Stimulated activated CD4-positive, alpha-beta T cell treated with anti-CD3 and anti-CD28 coated beads, Interleukin-1b, Interleukin-23, amount 100 ng/mL, for 4 hours (primary cell): ENCODE results near the gene METTL27.
"Not testable (repeated sequence)": the region's sequence is repeated elsewhere in the genome, so short reads cannot be mapped to it uniquely, and the experiment has no call there.

ENCODE experiments used
- DNase-seq, 2 donors: peaks; one replicate each; pipeline ENCODE4 v3.0.0-alpha.2; 2020; ENCODE audit warnings: low read depth in 2 of 2

Gene METTL27

GRCh38 chr7:73820013-73820412, 22.3 kb downstream of the METTL27 start:
- no peak for DNase-seq

- no peak for DNase-seq
Measured at GRCh38 chr7:73817121-73817520, 25.2 kb downstream of the METTL27 start.

GRCh38 chr7:73815436-73815835, 26.9 kb downstream of the METTL27 start:
- no peak for DNase-seq

- DNase-seq = no peak
Measured at GRCh38 chr7:73812996-73813395, 29.3 kb downstream of the METTL27 start.

- DNase-seq = peak; percentile 30 to 46
Measured at GRCh38 chr7:73811760-73812168, 30.6 kb downstream of the METTL27 start.

DNA sequence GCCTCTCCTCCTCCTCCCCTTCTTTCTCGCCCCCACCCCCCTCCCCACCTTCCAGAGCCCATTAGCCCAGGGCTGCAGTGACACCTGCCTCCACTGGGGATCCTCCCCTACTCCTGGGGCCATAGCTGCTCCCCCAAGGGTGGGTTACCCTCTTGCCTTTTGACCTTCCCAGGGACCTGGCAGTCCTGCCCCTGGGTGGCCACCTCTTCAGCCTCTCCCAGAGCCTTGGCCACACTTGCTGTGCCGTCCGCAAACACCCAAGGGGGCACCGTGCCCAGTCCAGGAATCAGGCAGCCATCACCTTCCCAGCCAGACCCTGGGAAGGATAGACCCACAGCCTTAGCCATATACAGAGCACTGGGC, 31.3 kb downstream of the METTL27 start:
- no peak for DNase-seq

GRCh38 chr7:73809467-73809951, 32.8 kb downstream of the METTL27 start:
- no peak for DNase-seq

DNA sequence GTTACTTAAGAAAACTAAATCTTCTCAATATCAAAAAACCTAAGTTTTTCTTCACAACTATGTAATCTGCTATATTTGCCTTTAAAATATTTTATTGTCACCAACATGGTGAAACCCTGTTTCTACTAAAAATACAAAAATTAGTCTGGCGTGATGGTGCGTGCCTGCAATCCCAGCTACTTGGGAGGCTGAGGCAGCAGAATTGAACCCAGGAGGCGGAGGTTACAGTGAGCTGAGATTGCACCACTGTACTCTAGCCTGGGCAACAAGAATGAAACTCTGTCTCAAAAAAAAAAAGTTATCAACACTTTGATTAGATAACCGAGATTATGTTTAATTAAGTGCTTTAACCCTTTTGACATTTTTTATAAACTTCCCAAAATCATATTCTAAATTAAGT, 39.9 kb downstream of the METTL27 start:
- no peak for DNase-seq

- no peak for DNase-seq
Measured at GRCh38 chr7:73801577-73801976, 40.7 kb downstream of the METTL27 start.

DNA sequence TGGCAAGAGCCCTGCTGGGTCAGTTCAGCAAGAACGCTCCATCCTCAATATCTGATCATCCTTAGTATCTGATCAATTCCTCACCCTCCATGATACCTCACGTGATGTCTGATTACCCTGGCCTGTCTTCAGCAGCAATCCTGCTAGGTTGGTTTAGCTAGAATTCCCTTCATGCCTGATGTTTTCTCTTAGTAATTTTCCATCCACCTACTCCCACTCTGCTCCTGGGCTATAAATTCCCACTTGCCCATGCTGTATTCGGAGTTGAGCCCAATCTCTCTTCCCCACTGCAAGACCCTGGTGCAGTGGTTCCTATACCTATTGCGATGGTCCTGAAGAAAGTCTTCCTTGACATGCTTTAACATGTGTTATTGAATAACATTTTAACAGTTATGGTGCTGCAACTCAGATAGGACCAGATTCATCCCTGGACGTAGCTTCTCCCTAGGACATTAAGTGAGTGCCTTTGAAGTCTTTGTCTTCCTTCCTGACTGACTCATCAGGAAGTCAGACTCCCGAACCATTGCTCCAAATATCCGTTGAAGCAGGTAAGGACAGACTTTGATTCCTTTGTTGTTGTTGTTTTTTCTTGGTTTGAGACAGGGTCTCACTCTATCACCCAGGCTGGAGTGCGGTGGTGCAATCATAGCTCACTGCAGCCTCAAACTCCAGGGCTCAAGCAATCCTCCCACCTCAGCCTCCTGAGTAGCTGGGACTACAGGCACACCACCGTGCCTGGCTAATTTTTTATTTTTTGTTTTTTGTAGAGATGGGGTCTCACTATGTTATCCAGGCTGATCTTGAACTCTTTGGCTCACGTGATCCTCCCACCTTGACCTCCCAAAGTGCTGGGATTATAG, 42.8 kb downstream of the METTL27 start:
- DNase-seq = no peak

DNA sequence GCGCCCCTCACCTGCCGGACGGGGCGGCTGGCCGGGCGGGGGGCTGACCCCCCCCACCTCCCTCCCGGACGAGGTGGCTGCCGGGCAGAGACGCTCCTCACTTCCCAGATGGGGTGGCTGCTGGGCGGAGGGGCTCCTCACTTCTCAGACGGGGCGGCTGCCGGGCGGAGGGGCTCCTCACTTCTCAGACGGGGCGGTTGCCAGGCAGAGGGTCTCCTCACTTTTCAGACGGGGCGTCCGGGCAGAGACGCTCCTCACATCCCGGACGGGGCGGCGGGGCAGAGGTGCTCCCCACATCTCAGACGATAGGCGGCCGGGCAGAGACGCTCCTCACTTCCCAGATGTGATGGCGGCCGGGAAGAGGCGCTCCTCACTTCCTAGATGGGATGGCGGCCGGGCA, 45.1 kb downstream of the METTL27 start:
- DNase-seq = not testable (repeated sequence)

DNA sequence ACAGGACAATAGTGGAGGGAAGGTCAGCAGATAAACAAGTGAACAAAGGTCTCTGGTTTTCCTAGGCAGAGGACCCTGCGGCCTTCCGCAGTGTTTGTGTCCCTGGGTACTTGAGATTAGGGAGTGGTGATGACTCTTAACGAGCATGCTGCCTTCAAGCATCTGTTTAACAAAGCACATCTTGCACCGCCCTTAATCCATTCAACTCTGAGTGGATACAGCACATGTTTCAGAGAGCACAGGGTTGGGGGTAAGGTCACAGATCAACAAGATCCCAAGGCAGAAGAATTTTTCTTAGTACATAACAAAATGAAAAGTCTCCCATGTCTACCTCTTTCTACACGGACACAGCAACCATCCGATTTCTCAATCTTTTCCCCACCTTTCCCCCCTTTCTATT, 45.7 kb downstream of the METTL27 start:
- DNase-seq = not testable (repeated sequence)

DNA sequence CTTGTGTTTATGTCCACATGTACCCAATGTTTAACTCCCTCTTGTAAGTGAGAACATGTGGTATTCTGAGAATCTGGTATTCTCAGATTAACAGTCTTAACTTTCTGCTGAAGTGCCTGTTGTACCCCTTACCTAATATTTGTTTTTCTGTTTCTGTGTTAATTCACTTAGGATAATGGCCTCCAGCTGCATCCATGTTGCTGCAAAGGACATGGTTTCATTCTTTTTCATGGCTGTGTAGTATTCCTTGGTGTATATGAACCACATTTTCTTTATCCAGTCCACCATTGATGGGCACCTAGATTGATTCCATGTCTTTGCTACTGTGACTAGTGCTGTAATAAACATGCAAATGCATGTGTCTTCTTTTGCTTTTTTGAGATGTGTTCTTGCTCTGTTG, 47.1 kb downstream of the METTL27 start:
- not testable (repeated sequence) for DNase-seq

DNA sequence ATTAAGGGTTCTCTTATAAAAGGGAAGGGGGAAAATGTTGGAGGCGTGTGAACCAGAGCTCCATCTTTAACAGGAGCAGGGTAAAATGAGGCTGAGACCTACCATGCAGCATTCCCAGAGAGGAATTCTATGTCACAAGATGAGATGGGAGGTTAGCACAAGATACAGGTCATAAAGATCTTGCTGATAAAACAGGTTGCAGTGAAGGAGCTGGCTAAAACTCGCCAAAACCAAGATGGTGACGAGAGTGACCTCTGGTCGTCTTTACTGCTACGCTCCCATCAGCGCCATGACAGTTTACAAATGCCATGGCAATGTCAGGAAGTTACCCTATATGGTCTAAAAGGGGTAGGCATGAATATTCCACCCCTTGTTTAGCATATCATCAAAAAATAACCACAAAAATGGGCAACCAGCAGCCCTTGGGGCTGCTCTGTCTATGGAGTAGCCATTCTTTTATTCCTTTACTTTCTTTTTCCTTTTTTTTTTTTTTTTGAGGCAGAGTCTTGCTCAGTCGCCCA, 51.1 kb downstream of the METTL27 start:
- not testable (repeated sequence) for DNase-seq

DNA sequence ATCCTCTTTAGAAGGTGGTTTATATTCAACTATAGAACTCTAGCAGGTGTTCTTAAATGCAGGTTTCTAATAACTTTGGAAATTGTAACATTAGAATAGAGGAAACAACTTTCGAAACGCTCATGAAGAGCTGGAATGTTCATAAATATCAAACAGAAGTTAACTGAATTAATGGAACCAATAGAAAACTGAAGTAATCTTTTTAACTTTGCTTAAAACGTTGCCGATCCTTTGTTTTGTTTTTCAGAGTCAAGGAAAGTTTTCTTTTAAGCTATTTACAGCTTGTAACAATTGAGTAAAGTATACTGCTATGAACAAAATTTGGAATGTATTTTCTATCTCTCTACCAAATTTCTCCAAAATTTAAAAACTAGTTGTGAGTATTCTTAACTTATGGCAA, 53.3 kb downstream of the METTL27 start:
- DNase-seq = no peak

DNA sequence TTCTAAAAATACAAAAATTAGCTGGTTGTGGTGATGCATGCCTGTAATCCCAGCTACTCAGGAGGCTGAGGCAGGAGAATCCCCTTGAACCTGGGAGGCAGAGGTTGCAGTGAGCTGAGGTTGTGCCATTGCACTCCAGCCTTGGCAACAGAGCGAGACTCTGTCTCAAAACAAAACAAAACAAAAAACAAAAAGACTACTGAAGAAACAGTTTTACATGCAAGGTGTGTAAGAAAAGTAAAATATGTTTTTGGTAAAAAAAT, 54.6 kb downstream of the METTL27 start:
- not testable (repeated sequence) for DNase-seq

DNA sequence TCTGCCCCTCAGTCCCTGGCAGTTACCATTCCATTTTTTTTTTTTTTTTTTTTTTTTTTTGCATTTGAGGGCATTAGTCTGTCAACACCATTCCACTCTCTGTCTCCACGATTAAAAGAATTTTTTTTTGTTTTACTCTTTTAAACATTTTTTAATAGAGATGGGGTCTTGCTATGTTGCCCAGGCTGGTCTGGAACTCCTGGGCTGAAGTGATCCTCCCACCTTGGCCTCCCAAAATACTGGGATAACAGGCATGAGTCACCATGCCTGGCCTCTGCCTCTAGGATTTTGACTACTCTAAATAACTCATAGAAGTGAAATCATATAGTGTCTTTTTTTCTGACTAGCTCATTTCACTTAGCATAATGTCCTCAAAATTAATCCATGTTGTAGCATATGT, 55.7 kb downstream of the METTL27 start:
- no peak for DNase-seq
